HCT116 (cell line): Measurements from ENCODE around the gene GRIK4. TPM values are rescaled to one million over a fixed set of nuclear protein-coding genes. Genes with fewer than 3 reads are reported as not detected.

ENCODE experiments used
- ATAC-seq: fragments of 200-7000 bp; cut with Tn5 transposase; 2 replicates; pipeline ENCODE4 v1.9.1; 2020; ENCODE audit warnings: mild to moderate bottlenecking, moderate library complexity
- BruUV-seq: library from RNA; stranded (reverse); fragments of 400-500 nt; replicated peaks from 2 replicates; lab custom pipeline; 2021; lab: Mats Ljungman, UMichigan
- CTCF ChIA-PET: fragments of 300-600 bp; sonication (Branson Sonifier 250); formaldehyde crosslinking; loops from one replicate; lab custom pipeline; 2021; ENCODE audit warnings: antibody characterized with exemption; lab: Charles Lee
- POLR2A ChIA-PET: fragments of 300-600, 350-600 bp; sonication (Branson Sonifier 250); formaldehyde crosslinking; loops from one replicate; lab custom pipeline; 2021; ENCODE audit warnings: antibody characterized with exemption; lab: Charles Lee
- RAD21 ChIA-PET, 2 experiments: fragments of 300-600 bp; sonication (Branson Sonifier 250); formaldehyde crosslinking; loops; one replicate each; lab custom pipeline; 2023; ENCODE audit warnings: low total read pairs in 2 of 2; ENCODE audit not compliant: uncharacterized antibody in 2 of 2, unreplicated experiment in 2 of 2, low non-redundant PET in 1 of 2; lab: Charles Lee
- DNase-seq: peaks from one replicate; pipeline ENCODE4 v3.0.0-alpha.2; 2010; ENCODE audit warnings: low read depth, low spot score
- H2AFZ ChIP-seq: fragments of 200-600 bp; shearing (Covaris generic), sonication (generic); 2 replicates; pipeline ENCODE4 v1.6.1; 2017; ENCODE audit warnings: low read depth, mixed run types, mixed read lengths, antibody characterized with exemption, low read length; ENCODE audit not compliant: poor library complexity, severe bottlenecking
- H3K27ac ChIP-seq: 2 replicates; pipeline ENCODE4 v1.5.1; 2012; ENCODE audit warnings: low read depth, low read length
- H3K27me3 ChIP-seq: fragments of 200-600 bp; sonication (generic); 2 replicates; pipeline ENCODE4 v1.6.1; 2016; ENCODE audit warnings: mixed run types, low read length, mixed read lengths; ENCODE audit not compliant: insufficient read depth
- H3K36me3 ChIP-seq, 2 experiments: fragments of 200-500 bp in 1 of 2; fragments of 200-600 bp in 1 of 2; sonication (Bioruptor generic) in 1 of 2; sonication (generic) in 1 of 2; 2 replicates each; pipeline versions ENCODE4 v1.5.1 to v1.6.1; 2014 to 2016; ENCODE audit warnings: low read length in 2 of 2, inconsistent platforms in 1 of 2, mixed read lengths in 1 of 2, mixed run types in 1 of 2; ENCODE audit not compliant: insufficient read depth in 2 of 2, control insufficient read depth in 1 of 2
- H3K4me1 ChIP-seq, 2 experiments: fragments of 200-600 bp in 1 of 2; sonication (generic) in 1 of 2; 2 replicates each; pipeline versions ENCODE4 v1.5.1 to v1.6.1; 2012 to 2017; ENCODE audit warnings: low read length in 2 of 2, inconsistent platforms in 1 of 2, mild to moderate bottlenecking in 1 of 2, mixed read lengths in 1 of 2, mixed run types in 1 of 2, moderate library complexity in 1 of 2; ENCODE audit not compliant: insufficient read depth in 2 of 2, control insufficient read depth in 1 of 2
- H3K4me2 ChIP-seq: fragments of 200-600 bp; sonication (generic); 2 replicates; pipeline ENCODE4 v1.6.1; 2017; ENCODE audit warnings: mixed run types, low read length, mixed read lengths
- H3K4me3 ChIP-seq, 2 experiments: fragments of 200-600 bp in 1 of 2; sonication (generic) in 1 of 2; replicated peaks in 1 of 2; 2 replicates each; pipeline ENCODE4 v1.5.1; 2011 to 2016; ENCODE audit warnings: low read length in 2 of 2, control low read depth in 1 of 2, low read depth in 1 of 2, mild to moderate bottlenecking in 1 of 2, mixed read lengths in 1 of 2, mixed run types in 1 of 2
- H3K79me2 ChIP-seq: fragments of 200-600 bp; sonication (generic); 2 replicates; pipeline ENCODE4 v1.6.1; 2017; ENCODE audit warnings: mild to moderate bottlenecking, mixed run types, low read length, moderate library complexity, mixed read lengths; ENCODE audit not compliant: insufficient read depth
- H3K9ac ChIP-seq: fragments of 200-600 bp; sonication (generic); 2 replicates; pipeline ENCODE4 v1.6.1; 2016; ENCODE audit warnings: low read length, mixed read lengths
- H3K9me2 ChIP-seq: fragments of 200-600 bp; sonication (generic), shearing (Covaris generic); 2 replicates; pipeline ENCODE4 v1.6.1; 2017; ENCODE audit warnings: mixed run types, mild to moderate bottlenecking, moderate library complexity; ENCODE audit not compliant: insufficient read depth
- H3K9me3 ChIP-seq, 2 experiments: fragments of 200-500 bp in 1 of 2; fragments of 200-600 bp in 1 of 2; sonication (Bioruptor generic) in 1 of 2; sonication (generic) in 1 of 2; 2 replicates each; pipeline ENCODE4 v1.6.1; 2014 to 2017; ENCODE audit warnings: low read length in 2 of 2, mixed read lengths in 2 of 2, inconsistent platforms in 1 of 2, low read depth in 1 of 2, mild to moderate bottlenecking in 1 of 2, mixed run types in 1 of 2, moderate library complexity in 1 of 2; ENCODE audit not compliant: control insufficient read depth in 1 of 2, insufficient read depth in 1 of 2
- H4K20me1 ChIP-seq: fragments of 200-600 bp; sonication (generic), shearing (Covaris generic); 2 replicates; pipeline ENCODE4 v1.6.1; 2017; ENCODE audit warnings: mixed run types, mild to moderate bottlenecking, moderate library complexity; ENCODE audit not compliant: insufficient read depth
- CBX3 ChIP-seq: IDR thresholded peaks from 2 replicates; pipeline ENCODE4 v1.6.1; 2012; ENCODE audit warnings: low read depth
- CEBPB ChIP-seq: IDR thresholded peaks from 2 replicates; pipeline ENCODE4 v1.6.1; 2012; ENCODE audit warnings: low read depth
- EGR1 ChIP-seq: IDR thresholded peaks from 2 replicates; pipeline ENCODE4 v1.6.1; 2012; ENCODE audit warnings: low read depth
- ELF1 ChIP-seq: IDR thresholded peaks from 2 replicates; pipeline ENCODE4 v1.6.1; 2012; ENCODE audit warnings: low read depth, borderline replicate concordance
- EZH2 ChIP-seq: fragments of 200-600 bp; sonication (generic); IDR thresholded peaks from 2 replicates; pipeline ENCODE4 v1.6.1; 2017; ENCODE audit warnings: antibody characterized with exemption, mixed run types
- EZH2phosphoT487 ChIP-seq: fragments of 200-600 bp; IDR thresholded peaks from 2 replicates; pipeline ENCODE4 v1.6.1; 2018; ENCODE audit warnings: antibody characterized with exemption, borderline replicate concordance
- FOSL1 ChIP-seq: IDR thresholded peaks from 2 replicates; pipeline ENCODE4 v1.6.1; 2012; ENCODE audit warnings: low read depth
- POLR2AphosphoS5 ChIP-seq: IDR thresholded peaks from 2 replicates; pipeline ENCODE4 v1.6.1; 2011; ENCODE audit warnings: mild to moderate bottlenecking, low read depth, low read length, moderate library complexity
- SIN3A ChIP-seq: IDR thresholded peaks from 2 replicates; pipeline ENCODE4 v1.6.1; 2012; ENCODE audit warnings: low read depth
- SP1 ChIP-seq: IDR thresholded peaks from 2 replicates; pipeline ENCODE4 v1.6.1; 2012; ENCODE audit warnings: low read depth
- SRF ChIP-seq: IDR thresholded peaks from 2 replicates; pipeline ENCODE4 v1.6.1; 2012; ENCODE audit warnings: low read depth
- ZNF274 ChIP-seq: fragments of 200-500 bp; sonication (Bioruptor generic); IDR thresholded peaks from 2 replicates; pipeline ENCODE4 v1.6.1; 2014; ENCODE audit warnings: mild to moderate bottlenecking, low read depth, low read length, inconsistent platforms
- intact Hi-C: fragments of 100-400 bp; cut with micrococcal nuclease; formaldehyde crosslinking; loops from 2 replicates; pipeline ENCODE4 v1.10.0; 2022
- total RNA-seq: library from RNA; stranded (reverse); gene quantifications from one replicate; pipeline ENCODE4 v1.2.1, GENCODE V29; 2021; ENCODE audit not compliant: unreplicated experiment
- TF ChIP-seq, protein P1 (sequence below): IDR thresholded peaks from 2 replicates; pipeline ENCODE4 v1.6.1; 2011; ENCODE audit warnings: mild to moderate bottlenecking, low read length, moderate library complexity; ENCODE audit not compliant: insufficient replicate concordance; ENCODE audit errors: extremely low read depth
- TF ChIP-seq, protein P2 (sequence below): IDR thresholded peaks from 2 replicates; pipeline ENCODE4 v1.6.1; 2012
- TF ChIP-seq, protein P3 (sequence below): IDR thresholded peaks from 2 replicates; pipeline ENCODE4 v1.6.1; 2012

GRIK4 gene
- total RNA-seq, 1 experiment from 2014 or later = 0.52 TPM

DNA sequence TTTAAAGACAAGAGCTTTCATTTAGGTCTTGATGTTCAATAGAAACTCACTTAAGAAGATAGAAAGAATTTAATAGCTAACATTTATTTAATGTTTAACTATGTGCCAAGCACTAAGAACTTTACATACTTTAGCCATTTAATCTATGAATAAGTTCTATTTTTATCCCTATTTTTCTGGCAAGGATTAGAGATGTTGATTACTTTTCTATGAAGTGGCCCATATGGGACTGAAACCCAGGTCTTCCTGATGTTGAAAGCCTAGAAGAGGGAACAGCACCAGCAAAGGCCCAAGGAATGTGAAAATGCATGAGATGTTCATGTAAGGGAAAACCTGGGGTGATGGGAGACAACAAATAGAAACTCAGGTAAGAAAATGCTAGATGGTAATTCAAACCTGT lies 497.0 kb downstream of the GRIK4 start:
- DNase-seq = no peak
- ChIA-PET POLR2A (no interaction called here), CTCF (no interaction called here), RAD21 (no interaction called here)
- H3K4me2 ChIP-seq = no peak overlapping the region
- no peaks in the 10 kb centered on the region for H3K9me3 ChIP-seq
- H3K36me3 ChIP-seq = no peaks in the 10 kb centered on the region
- no peak overlapping the region for H2AFZ ChIP-seq
- intact Hi-C loops = no loop called here
- TF ChIP-seq, protein P1, sequence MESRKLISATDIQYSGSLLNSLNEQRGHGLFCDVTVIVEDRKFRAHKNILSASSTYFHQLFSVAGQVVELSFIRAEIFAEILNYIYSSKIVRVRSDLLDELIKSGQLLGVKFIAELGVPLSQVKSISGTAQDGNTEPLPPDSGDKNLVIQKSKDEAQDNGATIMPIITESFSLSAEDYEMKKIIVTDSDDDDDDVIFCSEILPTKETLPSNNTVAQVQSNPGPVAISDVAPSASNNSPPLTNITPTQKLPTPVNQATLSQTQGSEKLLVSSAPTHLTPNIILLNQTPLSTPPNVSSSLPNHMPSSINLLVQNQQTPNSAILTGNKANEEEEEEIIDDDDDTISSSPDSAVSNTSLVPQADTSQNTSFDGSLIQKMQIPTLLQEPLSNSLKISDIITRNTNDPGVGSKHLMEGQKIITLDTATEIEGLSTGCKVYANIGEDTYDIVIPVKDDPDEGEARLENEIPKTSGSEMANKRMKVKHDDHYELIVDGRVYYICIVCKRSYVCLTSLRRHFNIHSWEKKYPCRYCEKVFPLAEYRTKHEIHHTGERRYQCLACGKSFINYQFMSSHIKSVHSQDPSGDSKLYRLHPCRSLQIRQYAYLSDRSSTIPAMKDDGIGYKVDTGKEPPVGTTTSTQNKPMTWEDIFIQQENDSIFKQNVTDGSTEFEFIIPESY = no peak
- no peak for TF ChIP-seq ZNF274
- TF ChIP-seq EZH2 = no peak
- no peaks in the 10 kb centered on the region for H3K9me2 ChIP-seq
- no peak overlapping the region for H3K27ac ChIP-seq
- H3K4me1 ChIP-seq = no peaks in the 10 kb centered on the region
- no TSS peak for BruUV-seq
- H3K79me2 ChIP-seq = no peaks in the 10 kb centered on the region
- H3K4me3 ChIP-seq = no peak overlapping the region
- H3K27me3 ChIP-seq = no peaks in the 10 kb centered on the region
- H4K20me1 ChIP-seq = no peaks in the 10 kb centered on the region
- ATAC-seq = no peak
- H3K9ac ChIP-seq = no peak overlapping the region

DNA sequence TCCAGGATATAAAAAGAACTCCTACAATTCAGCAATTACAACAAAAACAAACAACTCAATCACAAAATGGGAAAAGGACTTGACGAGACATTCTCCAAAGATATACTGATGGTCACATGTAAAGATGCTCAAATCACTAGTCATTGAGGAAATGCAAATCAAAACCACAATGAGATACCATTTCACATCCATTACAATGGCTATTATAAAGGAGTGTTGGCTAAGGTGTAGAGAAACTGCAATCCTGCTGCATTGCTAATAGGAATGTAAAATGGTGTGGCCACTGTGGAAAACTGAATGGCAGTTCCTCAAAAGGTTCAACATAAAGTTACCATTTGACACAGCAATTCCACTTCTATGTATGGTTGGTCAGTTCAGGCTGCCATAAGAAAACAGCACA lies 500.5 kb downstream of the GRIK4 start:
- no peaks in the 10 kb centered on the region for H3K4me1 ChIP-seq
- CTCF ChIA-PET = no interaction called here
- no peak overlapping the region for H3K27ac ChIP-seq
- intact Hi-C loops = no loop called here
- no peaks in the 10 kb centered on the region for H4K20me1 ChIP-seq
- no peak overlapping the region for H3K4me2 ChIP-seq
- DNase-seq (no peak), ATAC-seq (no peak)
- no TSS peak for BruUV-seq
- POLR2A ChIA-PET = no interaction called here
- H3K9me2 ChIP-seq = no peaks in the 10 kb centered on the region
- RAD21 ChIA-PET = no interaction called here
- no peaks in the 10 kb centered on the region for H3K36me3 ChIP-seq
- H2AFZ ChIP-seq = no peak overlapping the region
- H3K79me2 ChIP-seq = no peaks in the 10 kb centered on the region
- H3K27me3 ChIP-seq = no peaks in the 10 kb centered on the region
- no peak overlapping the region for H3K4me3 ChIP-seq
- no peaks in the 10 kb centered on the region for H3K9me3 ChIP-seq
- H3K9ac ChIP-seq = no peak overlapping the region
- no peak for TF ChIP-seq FOSL1
- TF ChIP-seq, protein P2, sequence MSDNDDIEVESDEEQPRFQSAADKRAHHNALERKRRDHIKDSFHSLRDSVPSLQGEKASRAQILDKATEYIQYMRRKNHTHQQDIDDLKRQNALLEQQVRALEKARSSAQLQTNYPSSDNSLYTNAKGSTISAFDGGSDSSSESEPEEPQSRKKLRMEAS = no peak
- no peak for TF ChIP-seq SIN3A
- no peak for TF ChIP-seq CEBPB
- TF ChIP-seq CBX3 = no peak
- TF ChIP-seq, protein P3, sequence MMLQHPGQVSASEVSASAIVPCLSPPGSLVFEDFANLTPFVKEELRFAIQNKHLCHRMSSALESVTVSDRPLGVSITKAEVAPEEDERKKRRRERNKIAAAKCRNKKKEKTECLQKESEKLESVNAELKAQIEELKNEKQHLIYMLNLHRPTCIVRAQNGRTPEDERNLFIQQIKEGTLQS = no peak
- no peak for TF ChIP-seq EZH2phosphoT487
- TF ChIP-seq ZNF274 = no peak
- no peak for TF ChIP-seq POLR2AphosphoS5
- no peak for TF ChIP-seq SRF
- TF ChIP-seq SP1 = no peak
- TF ChIP-seq EGR1 = no peak
- TF ChIP-seq EZH2 = no peak
- TF ChIP-seq ELF1 = no peak
- TF ChIP-seq, protein P1 = no peak
